Ovary (tissue), 9 donors: ENCODE measurements around the gene SYNDIG1. TPM values are rescaled to one million over a fixed set of nuclear protein-coding genes. Genes with fewer than 3 reads are reported as not detected.

ENCODE experiments used
- DNase-seq, 5 donors: peaks; one replicate each; pipeline ENCODE4 v3.0.0-alpha.2; 2019 to 2020
- H3K27ac ChIP-seq, 2 donors: fragments of 200-600 bp; one replicate each; pipeline versions ENCODE4 v1.5.1 to v1.8.0; 2019 to 2022
- H3K27me3 ChIP-seq: fragments of 200-600 bp; one replicate; pipeline ENCODE4 v1.8.0; 2022
- H3K36me3 ChIP-seq: fragments of 200-600 bp; sonication (generic); one replicate; pipeline ENCODE4 v1.5.1; 2019
- H3K4me1 ChIP-seq: one replicate; pipeline ENCODE4 v1.8.1; 2013; ENCODE audit warnings: mild to moderate bottlenecking, moderate library complexity; ENCODE audit not compliant: insufficient read depth
- H3K4me3 ChIP-seq: fragments of 200-600 bp; sonication (generic); one replicate; pipeline ENCODE4 v1.5.1; 2017
- H3K9me3 ChIP-seq, 2 donors: fragments of 200-600 bp in 1 of 2; sonication (generic) in 1 of 2; one replicate each; pipeline versions ENCODE4 v1.5.1 to v1.8.1; 2013 to 2019; ENCODE audit warnings: mild to moderate bottlenecking in 1 of 2, moderate library complexity in 1 of 2
- EP300 ChIP-seq: sonication (generic); formaldehyde crosslinking; IDR thresholded peaks from one replicate; pipeline ENCODE4 v1.6.1; 2017; ENCODE audit warnings: antibody characterized with exemption
- POLR2A ChIP-seq: fragments of 450-650 bp; IDR thresholded peaks from one replicate; pipeline ENCODE4 v1.6.1; 2017; ENCODE audit warnings: antibody characterized with exemption, mild to moderate bottlenecking, moderate library complexity
- WGBS, 3 donors: extraction: QIAGEN DNeasy Blood & Tissue Kit in 1 of 3; methylation state at CpG; one replicate each; pipeline versions ENCODE4 v1.1.5 to v1.1.7; 2013 to 2017; 5-methylcytosine and 5-hydroxymethylcytosine counted together
- intact Hi-C, 4 donors: fragments of 100-400 bp; cut with DNase I; formaldehyde crosslinking; loops; one replicate each; pipeline versions ENCODE4 v1.11.0 to v1.15.1; 2022 to 2023
- polyA plus RNA-seq, 2 donors: library from polyadenylated mRNA; stranded (reverse); fragments of 200-250 nt in 1 of 2; fragments of 350-450 nt in 1 of 2; fragmentation: Illumina TruSeq in 1 of 2; extraction: RNeasy Lipid Tissue Mini Kit (QIAGEN cat#74804) in 1 of 2; gene quantifications; one replicate each; pipeline ENCODE4 v1.2.3, GENCODE V29; 2013 to 2014
- total RNA-seq, 7 donors: library from RNA; depleted of rRNA in 2 of 7; stranded (reverse); fragments of >200 nt in 2 of 7; fragmentation: NEBNext Ultra II Directional in 3 of 7; extraction: Animal tissue kit (Norgen Biotek cat#: 25700) in 3 of 7; gene quantifications; one replicate each; pipeline versions ENCODE4 v1.1.0 to v1.2.4, GENCODE V29; 2016 to 2023
- TF ChIP-seq, protein P1 (sequence below), 3 donors: fragments of 450-650 bp in 2 of 3; fragments of 200-600 bp in 1 of 3; IDR thresholded peaks; one replicate each; pipeline versions ENCODE4 v1.5.1 to v1.8.0; 2016 to 2022; ENCODE audit warnings: antibody characterized with exemption in 3 of 3, mild to moderate bottlenecking in 1 of 3
- donor health status: DM: no; HTN: no; CAD: no; lungs with moderate emphysema.
- donor health status: DM: no; HTN: no; CAD: no.
- donor health status: Bipolar disorder and iron deficiency.
- donor health status: DM: yes; HTN: yes; CAD: no.
- donor health status: DM: no; HTN: no; CAD: no.
- donor health status: DM: yes; HTN: yes; CAD: no.

Gene SYNDIG1
- total and polyA plus RNA-seq, 9 donors, result 0.10 to 6.8 (median 1.1) TPM; not detected in 1

- Histone ChIP-seq H3K9me3 (no peaks in the 10 kb centered on the region), H3K27me3 (no peaks in the 10 kb centered on the region), H3K4me3 (no peak overlapping the region), H3K36me3 (no peaks in the 10 kb centered on the region), H3K4me1 (no peaks in the 10 kb centered on the region), H3K27ac (no peak overlapping the region)
- TF ChIP-seq, protein P1, sequence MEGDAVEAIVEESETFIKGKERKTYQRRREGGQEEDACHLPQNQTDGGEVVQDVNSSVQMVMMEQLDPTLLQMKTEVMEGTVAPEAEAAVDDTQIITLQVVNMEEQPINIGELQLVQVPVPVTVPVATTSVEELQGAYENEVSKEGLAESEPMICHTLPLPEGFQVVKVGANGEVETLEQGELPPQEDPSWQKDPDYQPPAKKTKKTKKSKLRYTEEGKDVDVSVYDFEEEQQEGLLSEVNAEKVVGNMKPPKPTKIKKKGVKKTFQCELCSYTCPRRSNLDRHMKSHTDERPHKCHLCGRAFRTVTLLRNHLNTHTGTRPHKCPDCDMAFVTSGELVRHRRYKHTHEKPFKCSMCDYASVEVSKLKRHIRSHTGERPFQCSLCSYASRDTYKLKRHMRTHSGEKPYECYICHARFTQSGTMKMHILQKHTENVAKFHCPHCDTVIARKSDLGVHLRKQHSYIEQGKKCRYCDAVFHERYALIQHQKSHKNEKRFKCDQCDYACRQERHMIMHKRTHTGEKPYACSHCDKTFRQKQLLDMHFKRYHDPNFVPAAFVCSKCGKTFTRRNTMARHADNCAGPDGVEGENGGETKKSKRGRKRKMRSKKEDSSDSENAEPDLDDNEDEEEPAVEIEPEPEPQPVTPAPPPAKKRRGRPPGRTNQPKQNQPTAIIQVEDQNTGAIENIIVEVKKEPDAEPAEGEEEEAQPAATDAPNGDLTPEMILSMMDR (IDR thresholded peaks at IDR 0.05), result no peak
- TF ChIP-seq EP300, result no peak
- no peak for TF ChIP-seq POLR2A
- WGBS, 3 donors, result 93 to 95% (median 94%) methylated on average over 16 of the region's 16 CpGs
- intact Hi-C loops, result no loop called here
- DNase-seq, result no peak
These were observed 195.0 kb downstream of the SYNDIG1 start for GRCh38 chr20:24664266-24664986.

DNA sequence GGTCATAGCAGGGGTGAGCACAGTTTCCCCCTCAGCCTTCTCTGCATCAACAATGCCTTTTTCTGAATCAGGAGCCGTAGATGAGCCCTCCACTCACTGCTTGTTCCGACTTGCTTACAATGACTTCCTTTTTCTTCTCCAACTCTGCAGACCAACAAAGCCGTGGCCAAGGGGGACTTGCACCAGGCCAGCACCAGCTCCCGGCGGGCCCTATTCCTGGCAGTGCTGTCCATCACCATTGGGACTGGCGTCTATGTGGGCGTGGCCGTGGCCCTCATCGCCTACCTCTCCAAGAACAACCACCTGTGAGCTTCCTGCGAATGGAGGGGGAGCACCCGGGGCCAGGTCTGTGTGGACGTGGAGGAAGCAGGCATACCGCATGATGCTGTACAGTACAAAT, 195.8 kb downstream of the SYNDIG1 start:
- intact Hi-C loops, result no loop called here
- Histone ChIP-seq H3K27ac (no peak overlapping the region), H3K4me3 (no peak overlapping the region), H3K4me1 (no peaks in the 10 kb centered on the region), H3K36me3 (no peaks in the 10 kb centered on the region), H3K9me3 (no peaks in the 10 kb centered on the region), H3K27me3 (no peaks in the 10 kb centered on the region)
- TF ChIP-seq POLR2A, result no peak
- TF ChIP-seq, protein P1 (IDR thresholded peaks at IDR 0.05), result no peak
- TF ChIP-seq EP300, result no peak
- no peak for DNase-seq
- 83 to 92% (median 89%) methylated on average over 13 of the region's 13 CpGs for WGBS, 3 donors

GRCh38 chr20:24665741-24666191, 196.3 kb downstream of the SYNDIG1 start:
- H3K36me3 ChIP-seq, result no peaks in the 10 kb centered on the region
- 94 to 95% (median 95%) methylated on average over 15 of the region's 15 CpGs for WGBS, 3 donors
- TF ChIP-seq POLR2A (no peak), EP300 (no peak)
- TF ChIP-seq, protein P1 (IDR thresholded peaks at IDR 0.05), result no peak
- H3K4me3 ChIP-seq, result no peak overlapping the region
- H3K27ac ChIP-seq, result no peak overlapping the region
- H3K9me3 ChIP-seq, result no peaks in the 10 kb centered on the region
- DNase-seq, result no peak
- H3K4me1 ChIP-seq, result no peaks in the 10 kb centered on the region
- intact Hi-C loops, result no loop called here
- H3K27me3 ChIP-seq, result no peaks in the 10 kb centered on the region

DNA sequence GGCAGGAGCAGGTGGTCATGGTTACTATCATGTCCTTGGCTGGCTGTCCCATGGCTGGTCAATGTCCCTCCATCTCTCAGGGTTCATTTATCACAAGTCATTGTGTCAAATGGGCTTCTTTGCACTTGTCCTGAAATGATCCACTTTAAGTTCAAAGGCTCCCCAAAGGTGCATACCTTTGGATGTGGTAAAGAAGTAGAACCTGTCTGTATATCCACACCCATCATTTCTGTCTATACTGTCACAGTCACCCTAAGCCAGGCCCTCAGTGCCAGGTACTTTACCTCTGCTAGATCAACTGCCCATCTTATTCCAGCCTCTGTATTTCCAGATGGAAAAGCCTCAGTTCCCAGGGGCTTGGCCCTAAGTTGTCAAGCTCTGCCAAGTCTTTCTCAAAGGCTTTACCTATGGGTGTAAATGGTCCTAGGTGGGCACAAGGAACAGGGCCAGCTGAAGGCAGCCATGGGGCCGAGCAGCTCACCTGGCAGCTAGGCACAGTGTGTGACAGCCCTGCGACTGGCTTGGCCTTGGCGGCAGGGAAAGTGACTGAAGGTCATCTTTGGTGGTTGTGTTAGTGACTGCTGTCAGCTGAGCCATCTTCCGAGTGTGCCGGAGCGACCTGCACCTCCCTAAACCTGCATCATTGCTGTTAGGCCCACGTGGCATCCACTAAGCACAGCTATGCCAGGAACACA, 198.4 kb downstream of the SYNDIG1 start:
- Histone ChIP-seq H3K9me3 (no peaks in the 10 kb centered on the region), H3K27me3 (no peaks in the 10 kb centered on the region), H3K4me1 (no peaks in the 10 kb centered on the region), H3K27ac (no peak overlapping the region), H3K4me3 (no peak overlapping the region), H3K36me3 (no peaks in the 10 kb centered on the region)
- no peak for DNase-seq
- TF ChIP-seq EP300 (no peak), POLR2A (no peak)
- TF ChIP-seq, protein P1 (IDR thresholded peaks at IDR 0.05), result no peak
- intact Hi-C loops, result no loop called here
- WGBS, 3 donors, result 86 to 93% (median 92%) methylated on average over 7 of the region's 7 CpGs
